ENCODE data around the gene PLXNB3.

PLXNB3 gene

GRCh38 chrX:153819384-153820040 lies 55.5 kb downstream of the PLXNB3 start:
- no peak for DNase-seq

GRCh38 chrX:153820601-153821000 lies 56.6 kb downstream of the PLXNB3 start:
- DNase-seq = no peak

GRCh38 chrX:153821066-153821465 lies 57.0 kb downstream of the PLXNB3 start:
- no peak for DNase-seq

GRCh38 chrX:153824348-153824747 lies 60.3 kb downstream of the PLXNB3 start:
- no peak for DNase-seq

GRCh38 chrX:153825042-153825441 lies 61.0 kb downstream of the PLXNB3 start:
- no peak for DNase-seq

Data from retina (tissue), 1 donor.